ENCODE measurements around the gene EFHD2. TPM values are rescaled to one million over a fixed set of nuclear protein-coding genes. Genes with fewer than 3 reads are reported as not detected.
A peak's percentile ranks its signal among the peaks of the same experiment; 100 is the strongest.

The EFHD2 gene
- total RNA-seq, result 100 to 1,000 TPM in 3 of 4 donors, 10 to 100 TPM in 1; 84.2 to 236 (median 196) TPM

GRCh38 chr1:15409388-15410222, at the start of gene EFHD2:
Gene EFHD2, plus strand, starts transcription at chr1:15409888. Its CDS starts 84 bp downstream, at chr1:15409972.
- Histone ChIP-seq H3K4me1 (peaks cover 5 to 37% (median 19%) of the 10 kb centered on the region in 4 donors), H3K4me3 (peak within 1 kb of the TSS; percentile 88 to 100 (median 98)), H3K27ac (peak within 1 kb of the TSS; percentile 85 to 95 (median 89)), H3K36me3 (peaks cover 0 to 11% (median 0%) of the 10 kb centered on the region in 3 donors), H3K9me3 (no peaks in the 10 kb centered on the region), H3K27me3 (no peaks in the 10 kb centered on the region)
- TF ChIP-seq POLR2A (IDR thresholded peaks at IDR 0.05), result peak; percentile 91 to 97
- peak in 2 of 6 experiments; percentile 3 to 8 for TF ChIP-seq CTCF (IDR thresholded peaks at IDR 0.05)
- peak; percentile 88 to 94 (median 92) for DNase-seq

GRCh38 chr1:15360700-15361099, 49.0 kb upstream of the EFHD2 start:
- Histone ChIP-seq H3K4me3 (no peak overlapping the region), H3K27ac (no peak overlapping the region), H3K36me3 (no peaks in the 10 kb centered on the region), H3K27me3 (no peaks in the 10 kb centered on the region), H3K9me3 (no peaks in the 10 kb centered on the region), H3K4me1 (peaks cover 0 to 5% (median 0%) of the 10 kb centered on the region in 4 donors)
- no peak for DNase-seq
- TF ChIP-seq CTCF (IDR thresholded peaks at IDR 0.05) (no peak), POLR2A (IDR thresholded peaks at IDR 0.05) (no peak)

- Histone ChIP-seq H3K4me3 (no peak overlapping the region), H3K27me3 (no peaks in the 10 kb centered on the region), H3K9me3 (no peaks in the 10 kb centered on the region), H3K36me3 (no peaks in the 10 kb centered on the region), H3K27ac (no peak overlapping the region), H3K4me1 (peaks cover 0 to 5% (median 0%) of the 10 kb centered on the region in 4 donors)
- no peak for TF ChIP-seq POLR2A (IDR thresholded peaks at IDR 0.05)
- no peak for DNase-seq
Observed at GRCh38 chr1:15362096-15362736, 47.5 kb upstream of the EFHD2 start.

- Histone ChIP-seq H3K27ac (no peak overlapping the region), H3K4me3 (no peak overlapping the region), H3K27me3 (no peaks in the 10 kb centered on the region), H3K4me1 (peaks cover 0 to 8% (median 0%) of the 10 kb centered on the region in 4 donors), H3K36me3 (no peaks in the 10 kb centered on the region), H3K9me3 (no peaks in the 10 kb centered on the region)
- TF ChIP-seq POLR2A (IDR thresholded peaks at IDR 0.05) (no peak), CTCF (IDR thresholded peaks at IDR 0.05) (no peak)
- DNase-seq, result no peak
Observed at GRCh38 chr1:15362737-15363128, 47.0 kb upstream of the EFHD2 start.

- no peak for DNase-seq
- TF ChIP-seq CTCF (IDR thresholded peaks at IDR 0.05), result peak in 1 of 6 experiments; percentile 13
- no peak for TF ChIP-seq POLR2A (IDR thresholded peaks at IDR 0.05)
- Histone ChIP-seq H3K27me3 (no peaks in the 10 kb centered on the region), H3K9me3 (no peaks in the 10 kb centered on the region), H3K27ac (no peak overlapping the region), H3K4me1 (peaks cover 0 to 4% (median 0%) of the 10 kb centered on the region in 4 donors), H3K36me3 (no peaks in the 10 kb centered on the region), H3K4me3 (no peak overlapping the region)
Observed at GRCh38 chr1:15364740-15365139, 44.9 kb upstream of the EFHD2 start.

GRCh38 chr1:15368888-15369287, 40.8 kb upstream of the EFHD2 start:
- TF ChIP-seq CTCF (IDR thresholded peaks at IDR 0.05) (no peak), POLR2A (IDR thresholded peaks at IDR 0.05) (no peak)
- no peaks in the 10 kb centered on the region for H3K27me3 ChIP-seq
- no peaks in the 10 kb centered on the region for H3K9me3 ChIP-seq
- no peak overlapping the region for H3K27ac ChIP-seq
- no peaks in the 10 kb centered on the region for H3K36me3 ChIP-seq
- no peak for DNase-seq
- no peak overlapping the region for H3K4me3 ChIP-seq
- H3K4me1 ChIP-seq, result peaks cover 0 to 26% (median 3%) of the 10 kb centered on the region in 4 donors

Measured in Peyer's patch (tissue), 4 donors.